Uterus (tissue), 4 donors: ENCODE data around the gene FBN1. TPM values are rescaled to one million over a fixed set of nuclear protein-coding genes. Genes with fewer than 3 reads are reported as not detected.

ENCODE experiments used
- DNase-seq, 2 donors: peaks; one replicate each; pipeline ENCODE4 v3.0.0-alpha.2; 2019 to 2020
- H3K27ac ChIP-seq, 2 donors: fragments of 200-600 bp; sonication (generic); 1 replicate in 1 of 2; 2 replicates in 1 of 2; pipeline ENCODE4 v1.5.1; 2016 to 2018
- H3K27me3 ChIP-seq, 2 donors: fragments of 200-600 bp; sonication (generic); one replicate each; pipeline ENCODE4 v1.5.1; 2018 to 2019; ENCODE audit warnings: control low read depth in 1 of 2
- H3K36me3 ChIP-seq, 2 donors: fragments of 200-600 bp; sonication (generic); one replicate each; pipeline ENCODE4 v1.5.1; 2019; ENCODE audit warnings: control low read depth in 1 of 2
- H3K4me1 ChIP-seq, 2 donors: fragments of 200-600 bp; sonication (generic); one replicate each; pipeline ENCODE4 v1.5.1; 2018 to 2019; ENCODE audit warnings: control low read depth in 1 of 2
- H3K4me3 ChIP-seq, 2 donors: fragments of 200-600 bp; sonication (generic); 1 replicate in 1 of 2; 2 replicates in 1 of 2; pipeline ENCODE4 v1.5.1; 2018 to 2019; ENCODE audit warnings: mild to moderate bottlenecking in 1 of 2
- H3K9me3 ChIP-seq, 2 donors: fragments of 200-600 bp; sonication (generic); one replicate each; pipeline ENCODE4 v1.5.1; 2019; ENCODE audit warnings: control low read depth in 1 of 2
- POLR2A ChIP-seq, 2 donors: fragments of 450-650 bp; IDR thresholded peaks; one replicate each; pipeline ENCODE4 v1.6.1; 2016; ENCODE audit warnings: antibody characterized with exemption in 2 of 2, mild to moderate bottlenecking in 1 of 2, moderate library complexity in 1 of 2
- intact Hi-C: fragments of 100-400 bp; cut with DNase I; formaldehyde crosslinking; loops from one replicate; pipeline ENCODE4 v1.15.1; 2023; ENCODE audit warnings: low total_unique reads
- total RNA-seq, 4 donors: library from RNA; depleted of rRNA in 3 of 4; stranded (reverse); fragments of >200 nt in 3 of 4; gene quantifications; one replicate each; pipeline versions ENCODE4 v1.1.0 to v1.2.4, GENCODE V29; 2014 to 2023
- TF ChIP-seq, protein P1 (sequence below), 4 experiments: fragments of 200-600 bp in 2 of 4; fragments of 450-650 bp in 2 of 4; sonication (generic) in 2 of 4; IDR thresholded peaks; one replicate each; pipeline ENCODE4 v1.5.1; 2016 to 2019; ENCODE audit warnings: antibody characterized with exemption in 4 of 4, mild to moderate bottlenecking in 2 of 4, moderate library complexity in 1 of 4
- donor health status: DM: yes; HTN: yes; CAD: no.

FBN1 gene
- total RNA-seq, 4 donors from 2014 or later = 76.3 to 584 (median 95.8) TPM

GRCh38 chr15:48451736-48452135 is 193.8 kb downstream of the FBN1 start:
- no peaks in the 10 kb centered on the region for H3K36me3 ChIP-seq
- H3K9me3 ChIP-seq = no peaks in the 10 kb centered on the region
- no peak for TF ChIP-seq POLR2A (IDR thresholded peaks at IDR 0.05)
- TF ChIP-seq, protein P1, sequence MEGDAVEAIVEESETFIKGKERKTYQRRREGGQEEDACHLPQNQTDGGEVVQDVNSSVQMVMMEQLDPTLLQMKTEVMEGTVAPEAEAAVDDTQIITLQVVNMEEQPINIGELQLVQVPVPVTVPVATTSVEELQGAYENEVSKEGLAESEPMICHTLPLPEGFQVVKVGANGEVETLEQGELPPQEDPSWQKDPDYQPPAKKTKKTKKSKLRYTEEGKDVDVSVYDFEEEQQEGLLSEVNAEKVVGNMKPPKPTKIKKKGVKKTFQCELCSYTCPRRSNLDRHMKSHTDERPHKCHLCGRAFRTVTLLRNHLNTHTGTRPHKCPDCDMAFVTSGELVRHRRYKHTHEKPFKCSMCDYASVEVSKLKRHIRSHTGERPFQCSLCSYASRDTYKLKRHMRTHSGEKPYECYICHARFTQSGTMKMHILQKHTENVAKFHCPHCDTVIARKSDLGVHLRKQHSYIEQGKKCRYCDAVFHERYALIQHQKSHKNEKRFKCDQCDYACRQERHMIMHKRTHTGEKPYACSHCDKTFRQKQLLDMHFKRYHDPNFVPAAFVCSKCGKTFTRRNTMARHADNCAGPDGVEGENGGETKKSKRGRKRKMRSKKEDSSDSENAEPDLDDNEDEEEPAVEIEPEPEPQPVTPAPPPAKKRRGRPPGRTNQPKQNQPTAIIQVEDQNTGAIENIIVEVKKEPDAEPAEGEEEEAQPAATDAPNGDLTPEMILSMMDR (IDR thresholded peaks at IDR 0.05) = no peak
- no peak for DNase-seq
- intact Hi-C loops = no loop called here
- no peaks in the 10 kb centered on the region for H3K4me1 ChIP-seq
- H3K27ac ChIP-seq = peak overlapping the region in 1 of 2 donors; percentile 38
- H3K27me3 ChIP-seq = no peaks in the 10 kb centered on the region
- H3K4me3 ChIP-seq = no peak overlapping the region

DNA sequence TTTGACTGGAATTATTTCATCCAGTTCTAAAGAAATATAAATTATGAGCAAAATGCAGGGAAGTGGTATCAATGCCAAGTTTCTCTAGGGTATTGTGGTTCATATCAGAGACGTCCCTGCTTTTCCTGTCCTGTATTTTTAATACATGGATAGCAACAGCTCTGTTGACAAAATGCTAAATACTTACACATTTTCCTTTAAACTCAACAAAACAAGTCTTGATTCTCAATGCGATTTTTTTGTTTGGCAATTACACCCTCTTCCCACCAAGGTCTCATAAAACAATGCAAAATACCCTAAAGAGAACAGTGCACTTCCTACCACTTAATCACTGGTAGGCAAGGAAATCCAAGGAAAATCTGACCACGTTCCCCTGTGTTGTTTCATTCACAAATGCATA is 194.3 kb downstream of the FBN1 start:
- Histone ChIP-seq H3K36me3 (no peaks in the 10 kb centered on the region), H3K9me3 (no peaks in the 10 kb centered on the region), H3K27ac (peak overlapping the region in 1 of 2 donors; percentile 38), H3K4me1 (no peaks in the 10 kb centered on the region), H3K4me3 (no peak overlapping the region), H3K27me3 (no peaks in the 10 kb centered on the region)
- DNase-seq = no peak
- TF ChIP-seq POLR2A (IDR thresholded peaks at IDR 0.05) = no peak
- intact Hi-C loops = no loop called here

GRCh38 chr15:48449734-48450133 is 195.8 kb downstream of the FBN1 start:
- TF ChIP-seq, protein P1 (IDR thresholded peaks at IDR 0.05) = no peak
- no peak for TF ChIP-seq POLR2A (IDR thresholded peaks at IDR 0.05)
- Histone ChIP-seq H3K4me3 (no peak overlapping the region), H3K4me1 (no peaks in the 10 kb centered on the region), H3K27ac (no peak overlapping the region), H3K9me3 (no peaks in the 10 kb centered on the region), H3K36me3 (no peaks in the 10 kb centered on the region), H3K27me3 (no peaks in the 10 kb centered on the region)
- intact Hi-C loops = no loop called here
- no peak for DNase-seq

- no peaks in the 10 kb centered on the region for H3K4me1 ChIP-seq
- intact Hi-C loops = no loop called here
- no peak overlapping the region for H3K4me3 ChIP-seq
- no peaks in the 10 kb centered on the region for H3K27me3 ChIP-seq
- TF ChIP-seq, protein P1 (IDR thresholded peaks at IDR 0.05) = no peak
- TF ChIP-seq POLR2A (IDR thresholded peaks at IDR 0.05) = no peak
- no peak for DNase-seq
- H3K36me3 ChIP-seq = no peaks in the 10 kb centered on the region
- H3K27ac ChIP-seq = no peak overlapping the region
- no peaks in the 10 kb centered on the region for H3K9me3 ChIP-seq
Observed at GRCh38 chr15:48447657-48448056, 197.9 kb downstream of the FBN1 start.

DNA sequence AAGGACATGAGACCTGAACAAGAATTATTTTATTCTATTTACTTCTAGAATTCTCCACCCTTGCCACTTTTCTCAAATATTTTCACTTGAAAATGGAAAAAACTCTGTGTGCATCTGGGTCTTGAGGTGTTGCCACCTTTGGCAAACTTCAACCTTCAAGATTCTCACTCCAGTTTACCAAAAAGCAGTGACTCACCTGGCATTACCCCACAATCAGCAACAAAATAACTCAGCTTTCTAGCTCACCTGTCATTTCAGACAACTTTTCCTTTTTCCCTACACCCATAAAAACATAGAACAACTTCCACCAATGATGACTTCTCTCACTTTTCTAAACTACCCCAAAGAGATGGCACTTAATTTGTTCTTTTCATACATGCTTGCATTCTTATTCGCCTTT is 198.5 kb downstream of the FBN1 start:
- Histone ChIP-seq H3K9me3 (no peaks in the 10 kb centered on the region), H3K36me3 (no peaks in the 10 kb centered on the region), H3K27ac (no peak overlapping the region), H3K27me3 (no peaks in the 10 kb centered on the region), H3K4me1 (no peaks in the 10 kb centered on the region), H3K4me3 (no peak overlapping the region)
- TF ChIP-seq POLR2A (IDR thresholded peaks at IDR 0.05) = no peak
- TF ChIP-seq, protein P1 (IDR thresholded peaks at IDR 0.05) = no peak
- DNase-seq = no peak
- intact Hi-C loops = no loop called here

DNA sequence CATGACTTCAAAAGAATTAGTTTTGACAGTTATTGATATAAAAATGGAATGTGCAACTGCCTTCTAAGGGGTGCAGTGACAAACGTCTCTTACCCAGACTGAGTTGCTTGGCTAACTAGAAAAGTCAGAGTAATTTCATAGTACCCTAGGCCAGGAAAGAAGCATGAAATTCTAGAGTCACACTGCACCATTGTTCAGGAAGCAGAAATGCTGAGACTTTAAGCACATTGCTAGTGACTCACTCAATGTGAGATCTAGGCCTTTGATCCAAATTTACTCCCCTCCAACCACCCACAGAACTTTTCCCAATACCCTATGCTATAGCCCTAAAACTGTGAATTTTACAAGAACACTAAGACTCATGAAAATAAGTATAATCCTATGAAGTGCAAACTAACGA is 203.5 kb downstream of the FBN1 start:
- intact Hi-C loops = no loop called here
- DNase-seq = no peak
- H3K4me1 ChIP-seq = no peaks in the 10 kb centered on the region
- H3K27ac ChIP-seq = no peak overlapping the region
- H3K9me3 ChIP-seq = no peaks in the 10 kb centered on the region
- H3K4me3 ChIP-seq = no peak overlapping the region
- TF ChIP-seq POLR2A (IDR thresholded peaks at IDR 0.05) = no peak
- TF ChIP-seq, protein P1 (IDR thresholded peaks at IDR 0.05) = no peak
- no peaks in the 10 kb centered on the region for H3K36me3 ChIP-seq
- no peaks in the 10 kb centered on the region for H3K27me3 ChIP-seq
